Measurements from ENCODE around the gene TECPR1.

TECPR1 gene

DNA sequence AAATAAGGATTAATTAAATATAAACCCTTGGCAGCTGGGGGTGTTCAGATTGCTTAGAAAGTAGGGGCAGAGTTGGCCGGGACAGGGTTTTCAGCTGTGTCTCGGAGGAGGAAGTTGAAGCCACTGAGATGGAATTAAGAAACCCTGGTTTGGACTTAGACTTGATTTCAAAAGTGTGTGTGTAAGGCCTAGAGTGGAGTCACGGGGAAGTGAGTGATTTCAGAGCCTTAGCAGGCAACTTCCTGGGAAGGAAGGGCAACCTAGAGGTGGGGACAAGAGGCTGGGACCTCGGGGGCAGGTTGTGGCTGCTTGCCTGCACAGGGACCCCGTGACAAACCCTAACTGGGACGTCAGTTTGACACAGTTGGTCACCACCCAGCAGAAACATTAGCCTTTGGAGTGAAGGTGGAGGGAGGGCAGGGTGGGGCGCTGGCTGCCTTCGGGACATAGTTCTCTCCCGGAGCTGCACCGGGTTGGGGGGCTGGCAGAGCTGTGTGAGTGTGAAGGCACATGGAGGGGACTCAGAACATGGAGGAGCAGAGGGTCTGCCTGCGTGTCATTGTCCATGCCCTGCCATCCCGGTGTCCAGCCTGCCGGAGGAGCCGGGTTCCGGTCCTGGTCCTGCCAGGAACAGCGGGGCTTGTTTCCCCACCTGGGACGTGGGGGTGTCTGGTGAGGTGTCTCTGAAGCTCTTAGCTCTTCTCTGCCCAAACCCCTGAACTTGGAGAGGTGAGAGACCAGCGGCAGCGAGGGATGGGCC is 31.3 kb upstream of the TECPR1 start:
- DNase-seq (ENCODE audit: low read depth in 2 of 2), result no peak

- DNase-seq (ENCODE audit: low read depth in 2 of 2), result no peak
Measured at GRCh38 chr7:98282703-98283102, 30.7 kb upstream of the TECPR1 start.

- DNase-seq (ENCODE audit: low read depth in 2 of 2), result peak; percentile 18 to 19
Measured at GRCh38 chr7:98281757-98282606, 29.9 kb upstream of the TECPR1 start.

GRCh38 chr7:98280791-98281756 is 29.0 kb upstream of the TECPR1 start, which contains the start of gene BRI3:
Gene BRI3 (plus strand): TSS chr7:98281686. CDS start chr7:98281796, 110 bp downstream.
- DNase-seq (ENCODE audit: low read depth in 2 of 2), result peak; percentile 84 to 89

DNA sequence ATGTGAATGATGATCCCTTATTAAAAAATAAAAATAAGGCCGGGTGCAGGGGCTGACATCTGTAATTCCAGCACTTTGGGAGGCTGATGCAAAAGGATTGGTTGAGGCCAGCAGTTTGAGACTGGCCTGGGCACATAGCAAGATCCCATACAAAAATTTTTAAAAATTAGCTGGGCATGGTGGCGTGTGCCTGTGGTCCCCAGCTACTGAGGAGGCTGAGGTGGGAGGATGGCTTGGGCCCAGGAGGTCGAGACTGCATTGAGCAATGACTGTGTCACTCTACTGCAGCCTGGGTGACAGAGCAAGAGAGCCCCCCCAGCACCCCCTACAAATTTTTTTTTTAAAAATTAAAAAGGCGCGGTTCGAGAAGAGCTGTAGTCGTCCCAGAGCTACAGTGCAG is 28.3 kb upstream of the TECPR1 start:
- no peak for DNase-seq (ENCODE audit: low read depth in 2 of 2)

DNA sequence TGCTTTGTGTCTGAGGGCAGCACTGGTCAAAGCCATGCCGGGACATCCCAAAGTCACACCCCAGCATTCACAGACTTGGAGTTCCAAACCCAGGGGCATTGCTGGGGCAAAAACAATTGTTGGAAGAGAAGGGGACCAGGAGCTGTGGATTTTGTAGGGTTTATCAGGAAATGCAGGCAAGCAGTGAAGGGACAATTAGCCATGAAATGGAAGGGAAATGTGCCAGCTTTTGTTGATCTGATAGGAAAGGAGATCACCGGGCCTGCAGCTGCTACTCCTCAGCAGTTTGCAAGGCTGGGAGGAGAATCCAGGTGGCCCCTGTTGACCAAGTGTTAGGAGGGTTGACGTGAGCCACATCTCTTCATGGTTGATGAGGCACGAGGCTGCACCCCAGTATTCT is 26.9 kb upstream of the TECPR1 start:
- DNase-seq (ENCODE audit: low read depth in 2 of 2), result no peak

DNA sequence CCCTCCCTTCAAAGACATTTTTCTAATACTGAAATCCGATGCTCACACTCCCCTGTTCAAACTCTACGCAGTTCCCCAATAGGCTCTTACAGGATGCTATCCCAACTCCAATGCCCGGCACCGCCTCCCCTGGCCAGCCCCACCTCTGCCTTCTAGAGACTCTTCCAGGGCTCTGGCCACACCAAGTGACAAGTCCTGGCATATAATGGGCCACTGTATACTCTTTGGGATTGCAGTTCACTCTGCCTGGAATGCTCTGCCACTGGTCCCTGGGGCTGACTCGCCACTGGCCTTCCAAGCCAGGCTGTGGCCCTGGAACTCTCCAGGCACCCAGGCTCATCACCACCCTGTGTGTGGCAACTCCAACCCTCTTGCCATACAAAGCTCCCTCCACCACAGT is 26.4 kb upstream of the TECPR1 start:
- DNase-seq (ENCODE audit: low read depth in 2 of 2), result no peak

DNA sequence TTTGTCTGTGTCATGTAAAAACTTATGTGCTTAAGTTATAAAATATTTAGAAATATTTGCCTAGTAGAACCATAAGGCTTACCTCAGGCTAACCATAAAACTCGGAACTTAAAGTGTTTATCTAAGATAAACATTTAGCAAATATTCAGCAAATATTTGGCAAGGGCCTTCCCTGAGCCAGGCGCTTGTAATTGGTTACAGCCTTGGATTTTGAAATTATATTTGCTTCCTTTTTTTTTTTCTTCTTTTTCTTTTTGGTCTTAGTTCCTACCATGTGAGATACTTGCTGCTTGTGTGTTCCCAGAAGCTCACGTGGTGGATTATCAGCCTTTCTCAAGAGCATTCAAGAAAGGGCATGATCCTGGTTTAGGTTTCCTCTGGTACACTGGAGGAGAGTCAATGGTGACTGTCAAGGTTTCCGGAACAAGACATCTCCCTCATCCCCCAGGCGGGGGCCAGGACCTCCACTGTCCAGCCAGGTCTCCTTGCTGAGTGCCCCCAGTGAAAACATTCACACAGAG is 24.3 kb upstream of the TECPR1 start:
- DNase-seq (ENCODE audit: low read depth in 2 of 2), result no peak

DNA sequence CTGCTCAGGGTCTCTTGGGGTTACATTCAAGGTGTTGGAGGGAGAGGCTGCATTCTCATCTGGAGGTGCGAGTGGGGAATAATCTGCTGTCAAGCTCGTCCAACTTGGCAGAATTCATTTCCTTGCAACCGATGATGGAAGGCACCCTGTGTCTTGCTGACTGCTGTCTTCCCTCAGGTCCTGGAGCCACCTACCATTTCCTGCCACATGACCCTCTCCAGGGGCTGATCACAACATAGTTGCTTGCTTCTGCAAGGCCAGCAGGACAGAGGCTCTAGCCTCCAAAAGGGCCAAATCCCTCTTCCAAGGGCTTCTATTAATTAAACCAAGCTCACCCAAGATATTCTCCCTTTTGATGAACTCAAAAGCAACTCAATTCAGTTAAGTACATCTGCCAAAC is 15.3 kb upstream of the TECPR1 start:
- DNase-seq (ENCODE audit: low read depth in 2 of 2), result no peak

DNA sequence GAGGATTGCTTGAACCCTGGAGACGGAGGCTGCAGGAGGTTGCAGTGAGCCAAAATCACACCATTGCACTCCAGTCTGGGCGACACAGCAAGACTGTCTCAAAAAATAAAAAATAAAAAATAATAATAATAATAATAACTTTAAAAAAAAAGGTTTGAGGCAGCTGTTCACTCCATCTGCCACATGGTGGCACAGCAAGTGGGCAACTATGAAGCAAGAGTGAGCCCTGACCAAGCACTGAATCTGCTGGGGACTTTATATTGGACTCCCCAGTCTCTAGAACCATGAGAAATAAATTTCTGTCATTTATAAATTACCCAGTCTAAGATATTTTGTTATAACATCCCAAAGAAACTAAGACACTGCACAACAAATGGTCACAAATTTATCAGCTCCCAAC is 14.8 kb upstream of the TECPR1 start:
- DNase-seq (ENCODE audit: low read depth in 2 of 2), result no peak

GRCh38 chr7:98265841-98266271 is 13.8 kb upstream of the TECPR1 start:
- no peak for DNase-seq (ENCODE audit: low read depth in 2 of 2)

- no peak for DNase-seq (ENCODE audit: low read depth in 2 of 2)
Measured at GRCh38 chr7:98257701-98258100, 5.7 kb upstream of the TECPR1 start.

GRCh38 chr7:98256431-98256830 is 4.4 kb upstream of the TECPR1 start:
- DNase-seq (ENCODE audit: low read depth in 2 of 2), result no peak

DNA sequence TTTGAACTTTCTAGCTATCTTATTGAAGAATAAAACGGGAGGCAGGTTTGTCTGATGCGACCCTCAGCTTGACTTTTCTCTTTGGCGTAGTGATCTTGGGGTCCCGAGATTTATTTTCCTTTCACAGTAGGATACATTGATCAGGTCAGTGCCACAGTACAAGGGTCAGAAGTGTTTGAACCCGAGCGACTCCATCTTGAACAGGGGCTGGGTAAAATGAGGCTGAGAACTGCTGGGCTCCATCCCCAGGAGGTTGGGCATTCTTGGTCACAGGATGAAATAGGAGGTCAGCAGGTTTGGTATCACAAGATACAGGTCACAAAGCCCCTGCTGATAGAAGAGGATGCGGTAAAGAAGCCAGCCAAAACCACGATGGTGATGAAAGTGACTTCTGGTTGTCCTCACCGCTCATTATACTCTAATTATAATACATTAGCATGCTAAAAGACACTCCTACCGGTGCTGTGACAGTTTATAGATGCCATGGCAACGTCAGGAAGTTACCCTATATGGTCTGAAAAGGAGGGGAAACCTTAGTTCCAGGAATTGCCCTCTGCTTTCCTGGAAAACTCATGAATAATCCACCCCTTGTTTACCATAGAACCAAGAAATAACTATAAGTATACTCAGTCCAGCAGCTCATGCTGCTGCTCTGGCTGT is 3.0 kb upstream of the TECPR1 start:
- no peak for DNase-seq (ENCODE audit: low read depth in 2 of 2)

- DNase-seq (ENCODE audit: low read depth in 2 of 2), result no peak
Measured at GRCh38 chr7:98254516-98254915, 2.5 kb upstream of the TECPR1 start.

- no peak for DNase-seq (ENCODE audit: low read depth in 2 of 2)
Measured at GRCh38 chr7:98252425-98253054, 508 bp upstream of the TECPR1 start.

GRCh38 chr7:98251231-98251600 is 816 bp downstream of the TECPR1 start:
- DNase-seq (ENCODE audit: low read depth in 2 of 2), result no peak

GRCh38 chr7:98250789-98251188 is 1.2 kb downstream of the TECPR1 start:
- DNase-seq (ENCODE audit: low read depth in 2 of 2), result peak; percentile 6 to 22

DNA sequence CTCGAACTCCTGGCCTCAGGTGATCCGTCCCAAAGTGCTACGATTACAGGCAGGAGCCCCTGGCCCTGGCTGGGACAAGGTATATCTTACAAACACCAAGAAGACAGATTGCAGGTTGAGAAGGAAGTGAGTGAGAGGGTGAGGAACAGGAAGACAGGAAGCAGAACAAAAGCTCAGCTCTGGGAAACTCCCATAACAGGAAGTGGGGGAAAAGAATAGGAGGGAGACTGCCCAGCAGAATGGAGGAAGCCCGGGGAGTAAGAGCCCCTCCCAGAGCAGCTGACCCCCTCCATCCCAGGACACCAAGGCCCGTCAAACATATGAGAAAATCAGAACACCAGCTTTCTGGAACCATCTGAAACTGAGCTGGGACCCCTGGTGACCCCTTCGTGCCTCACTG is 2.9 kb downstream of the TECPR1 start:
- DNase-seq (ENCODE audit: low read depth in 2 of 2), result no peak

DNA sequence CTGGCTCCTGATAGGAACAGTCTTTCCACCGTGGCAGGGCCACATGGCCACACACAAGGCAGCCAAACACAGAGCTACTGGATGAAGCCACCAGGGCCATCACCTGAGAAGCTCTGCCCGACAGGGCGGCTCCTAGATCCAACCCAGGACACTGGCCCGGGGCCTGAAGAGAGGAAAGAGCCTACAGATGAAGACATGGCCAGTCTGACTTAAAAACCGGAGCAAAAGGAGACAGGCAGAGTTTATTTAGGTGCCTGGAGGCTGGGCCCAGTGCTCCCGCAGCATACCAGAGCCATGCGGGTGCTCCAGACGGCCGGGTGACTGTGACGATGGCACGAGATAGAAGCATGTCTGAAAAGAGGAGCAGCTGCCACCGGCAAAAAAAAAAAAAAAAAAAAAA is 3.9 kb downstream of the TECPR1 start:
- no peak for DNase-seq (ENCODE audit: low read depth in 2 of 2)

GRCh38 chr7:98244871-98245270 is 7.2 kb downstream of the TECPR1 start:
- DNase-seq (ENCODE audit: low read depth in 2 of 2), result no peak

All from stimulated activated CD8-positive, alpha-beta memory T cell treated with anti-CD3 and anti-CD28 coated beads, Interleukin-2, amount 100 ng/mL, for 48 hours (primary cell).